GM12878 (cell line): Measurements from ENCODE around the gene CTPS1. TPM values are rescaled to one million over a fixed set of nuclear protein-coding genes. Genes with fewer than 3 reads are reported as not detected.

ENCODE experiments used
- ATAC-seq: fragments of 200-7000 bp; cut with Tn5 transposase; 3 replicates; pipeline ENCODE4 v1.9.1; 2020; ENCODE audit warnings: mild to moderate bottlenecking, moderate library complexity
- BruUV-seq: library from RNA; stranded (reverse); fragments of 400-500 nt; replicated peaks from 2 replicates; lab custom pipeline; 2021; lab: Mats Ljungman, UMichigan
- CTCF ChIA-PET: fragments of 300-600 bp; sonication (Branson Sonifier 250); formaldehyde crosslinking; extraction: SDS; loops from one replicate; lab custom pipeline; 2021; ENCODE audit warnings: inconsistent platforms; lab: Yijun Ruan, JAX
- POLR2A ChIA-PET: fragments of 350-600 bp; formaldehyde crosslinking; extraction: SDS; loops from one replicate; lab custom pipeline; 2021; ENCODE audit warnings: inconsistent platforms; lab: Charles Lee
- RAD21 ChIA-PET: fragments of 300-600 bp; sonication (Branson Sonifier 250); formaldehyde crosslinking; loops from one replicate; lab custom pipeline; 2023; ENCODE audit warnings: antibody characterized with exemption; ENCODE audit not compliant: unreplicated experiment; lab: Charles Lee
- SMC1A ChIA-PET: fragments of 300-600 bp; sonication (Branson Sonifier 250); formaldehyde crosslinking; loops from one replicate; lab custom pipeline; 2023; ENCODE audit not compliant: unreplicated experiment, uncharacterized antibody; lab: Charles Lee
- DNase-seq: peaks from one replicate; pipeline ENCODE4 v3.0.0-alpha.2; 2011; ENCODE audit warnings: low read depth, low spot score
- FAIRE-seq: peaks from 3 replicates; lab custom pipeline; 2011; peaks lifted over from hg19 to GRCh38; lab: Jason Lieb, UNC
- H2AFZ ChIP-seq: 2 replicates; pipeline ENCODE4 v1.6.0; 2011; ENCODE audit warnings: low read depth, low read length, control low read depth; ENCODE audit not compliant: control insufficient read depth
- H3K27ac ChIP-seq: 2 replicates; pipeline ENCODE4 v1.5.1; 2011; ENCODE audit warnings: control low read depth; ENCODE audit not compliant: control insufficient read depth, insufficient read depth
- H3K27me3 ChIP-seq, 2 experiments: replicated peaks in 1 of 2; 2 replicates each; pipeline versions ENCODE4 v1.6.0 to v1.6.1; 2011; ENCODE audit warnings: low read length in 1 of 2; ENCODE audit not compliant: control insufficient read depth in 2 of 2, insufficient read depth in 2 of 2
- H3K36me3 ChIP-seq, 2 experiments: 2 replicates each; pipeline ENCODE4 v1.5.1; 2011; ENCODE audit warnings: low read length in 1 of 2; ENCODE audit not compliant: control insufficient read depth in 2 of 2, insufficient read depth in 2 of 2
- H3K4me1 ChIP-seq: 2 replicates; pipeline ENCODE4 v1.6.1; 2011; ENCODE audit warnings: mild to moderate bottlenecking, low read length, moderate library complexity, mixed read lengths; ENCODE audit not compliant: control insufficient read depth, insufficient read depth
- H3K4me2 ChIP-seq: 2 replicates; pipeline ENCODE4 v1.6.0; 2011; ENCODE audit warnings: control low read depth; ENCODE audit not compliant: control insufficient read depth, insufficient read depth
- H3K4me3 ChIP-seq: fragments of 200-600 bp; sonication (generic); 2 replicates; pipeline ENCODE4 v1.5.1; 2016
- H3K79me2 ChIP-seq: 2 replicates; pipeline ENCODE4 v1.6.0; 2011; ENCODE audit warnings: low read length; ENCODE audit not compliant: control insufficient read depth, insufficient read depth
- H3K9ac ChIP-seq: 2 replicates; pipeline ENCODE4 v1.8.0; 2011; ENCODE audit warnings: low read length, control low read depth, mixed read lengths; ENCODE audit not compliant: control insufficient read depth, insufficient read depth
- H3K9me3 ChIP-seq: replicated peaks from 3 replicates; pipeline ENCODE4 v1.5.1; 2011; ENCODE audit warnings: mild to moderate bottlenecking, low read length; ENCODE audit not compliant: control insufficient read depth, insufficient read depth
- H4K20me1 ChIP-seq: 2 replicates; pipeline ENCODE4 v1.6.0; 2011; ENCODE audit not compliant: control insufficient read depth, insufficient read depth
- BRCA1 ChIP-seq: IDR thresholded peaks from 2 replicates; pipeline ENCODE4 v1.6.1; 2011; ENCODE audit warnings: low read depth, low read length, improper control_type of control experiment
- NFYB ChIP-seq: IDR thresholded peaks from 2 replicates; pipeline ENCODE4 v1.6.1; 2011; ENCODE audit warnings: low read depth, mild to moderate bottlenecking, low read length, improper control_type of control experiment, moderate library complexity; ENCODE audit not compliant: insufficient read depth
- POLR2A ChIP-seq: IDR thresholded peaks from 2 replicates; pipeline ENCODE4 v1.6.1; 2011; ENCODE audit warnings: low read depth, mild to moderate bottlenecking, low read length
- RAD51 ChIP-seq: fragments of 450-650 bp; IDR thresholded peaks from 2 replicates; pipeline ENCODE4 v1.6.1; 2016; ENCODE audit warnings: moderate library complexity, mild to moderate bottlenecking, inconsistent platforms
- REST ChIP-seq: IDR thresholded peaks from 2 replicates; pipeline ENCODE4 v1.6.1; 2012; ENCODE audit warnings: mild to moderate bottlenecking, low read depth, low read length
- SUZ12 ChIP-seq: fragments of 200-600 bp; sonication (generic); IDR thresholded peaks from one replicate; pipeline ENCODE4 v1.6.1; 2018; ENCODE audit warnings: antibody characterized with exemption, mild to moderate bottlenecking; ENCODE audit not compliant: unreplicated experiment
- USF1 ChIP-seq: IDR thresholded peaks from 2 replicates; pipeline ENCODE4 v1.6.1; 2011; ENCODE audit warnings: borderline replicate concordance, low read depth, mild to moderate bottlenecking, moderate library complexity, mixed read lengths, low read length; ENCODE audit not compliant: insufficient read depth; ENCODE audit errors: extremely low read length
- WGBS: methylation state at CpG from one replicate; pipeline ENCODE4 v1.1.6; 2016; ENCODE audit warnings: low lambda C conversion rate; ENCODE audit not compliant: insufficient replicate concordance, insufficient coverage; ENCODE audit errors: missing lambda C conversion rate; 5-methylcytosine and 5-hydroxymethylcytosine counted together
- in situ Hi-C: fragments of 300-500 bp; cut with MboI; formaldehyde crosslinking; loops from 9 replicates; pipeline ENCODE4 v1.14.3; 2018; ENCODE audit warnings: mixed read lengths
- intact Hi-C: fragments of 100-400 bp; cut with micrococcal nuclease; formaldehyde crosslinking; loops from one replicate; pipeline ENCODE4 v1.14.2; 2022; ENCODE audit not compliant: unreplicated experiment
- polyA plus RNA-seq, 11 experiments: library from polyadenylated mRNA; depleted of rRNA in 4 of 11; unstranded in 6 of 11; stranded (reverse) in 5 of 11; fragments of >200 nt; fragmentation: Nextera tagmentation in 4 of 11; fragmentation: Illumina TruSeq in 1 of 11; extraction: Ambion mirVana in 4 of 11; extraction: Trizol in 1 of 11; gene quantifications; 1 replicate in 1 of 11; 2 replicates in 10 of 11; pipeline versions ENCODE4 v1.2.1 to v1.2.3, GENCODE V29; 2011 to 2016; ENCODE audit warnings: inconsistent platforms in 2 of 11, missing spikeins in 2 of 11, low read depth in 1 of 11
- total RNA-seq, 4 experiments: library from RNA; depleted of rRNA in 3 of 4; stranded (reverse); fragments of >200 nt in 3 of 4; fragmentation: Illumina TruSeq in 1 of 4; extraction: Trizol in 1 of 4; gene quantifications; 2 replicates each; pipeline versions ENCODE4 v1.2.1 to v1.2.3, GENCODE V29; 2013 to 2021

CTPS1 gene
- total and polyA plus RNA-seq, 10 of the 15 experiments (the other 5 are each of a cell fraction or from before 2014, with no cell fraction given): 27.5 to 106 (median 62.8) TPM

GRCh38 chr1:41015897-41016470 is 36.5 kb downstream of the CTPS1 start:
- SMC1A ChIA-PET: interaction anchor here (0.7 kb wide), 1 partner anchor 34 kb away, joined by 3 read pairs; no protein-coding TSS in a partner anchor
- POLR2A ChIA-PET: no interaction called here
- no peak overlapping the region for H3K4me3 ChIP-seq
- no peaks in the 10 kb centered on the region for H3K27me3 ChIP-seq
- H2AFZ ChIP-seq: no peak overlapping the region
- CTCF ChIA-PET: no interaction called here
- no peak for FAIRE-seq
- no peaks in the 10 kb centered on the region for H4K20me1 ChIP-seq
- ATAC-seq: no peak
- H3K36me3 ChIP-seq: peaks cover 14 to 33% of the 10 kb centered on the region in 2 experiments; a peak in 3 of 4 replicates
- intact Hi-C loops: no loop called here
- no peak overlapping the region for H3K4me2 ChIP-seq
- 49% methylated on average over 13 of the region's 13 CpGs for WGBS
- TF ChIP-seq RAD51 (no peak), POLR2A (0 out of 2 replicates have a peak, but pooled peaks have one; percentile 8), NFYB (no peak)
- H3K9me3 ChIP-seq: no peaks in the 10 kb centered on the region
- BruUV-seq: no TSS peak
- no peaks in the 10 kb centered on the region for H3K4me1 ChIP-seq
- in situ Hi-C loops: no loop called here
- RAD21 ChIA-PET: no interaction called here
- no peak overlapping the region for H3K9ac ChIP-seq
- H3K79me2 ChIP-seq: no peaks in the 10 kb centered on the region
- no peak overlapping the region for H3K27ac ChIP-seq
- no peak for DNase-seq

- in situ Hi-C loops: no loop called here
- TF ChIP-seq SUZ12: no peak
- TF ChIP-seq REST: no peak
- no peak for TF ChIP-seq USF1
- no peak for TF ChIP-seq BRCA1
- TF ChIP-seq POLR2A: peak; percentile 57; the same call in 1 of the 2 replicates
- SMC1A ChIA-PET: no interaction called here
Measured at GRCh38 chr1:41017141-41018017, 37.9 kb downstream of the CTPS1 start.

More at GRCh38 chr1:41017141-41018017, 37.9 kb downstream of the CTPS1 start:
- no peaks in the 10 kb centered on the region for H3K4me1 ChIP-seq
- DNase-seq (no peak), FAIRE-seq (no peak), ATAC-seq (no peak)
- H3K4me2 ChIP-seq: no peak overlapping the region
- no peak overlapping the region for H3K9ac ChIP-seq
- no peak overlapping the region for H3K4me3 ChIP-seq
- BruUV-seq: no TSS peak
- H3K79me2 ChIP-seq: no peaks in the 10 kb centered on the region
- H2AFZ ChIP-seq: no peak overlapping the region
- intact Hi-C loops: no loop called here
- H3K36me3 ChIP-seq: peaks cover 8 to 31% of the 10 kb centered on the region in 2 experiments; a peak in 3 of 4 replicates
- ChIA-PET RAD21 (no interaction called here), POLR2A (no interaction called here), CTCF (interaction anchor here (0.6 kb wide), 1 partner anchor 14 kb away, joined by 3 read pairs; no protein-coding TSS in a partner anchor)
- no peaks in the 10 kb centered on the region for H3K9me3 ChIP-seq
- 95% methylated on average over 37 of the region's 44 CpGs for WGBS
- H3K27ac ChIP-seq: no peak overlapping the region
- H4K20me1 ChIP-seq: no peaks in the 10 kb centered on the region
- no peaks in the 10 kb centered on the region for H3K27me3 ChIP-seq
